HL-60 (cell line): Measurements from ENCODE around the gene CTF1.

Source experiments
- GABPA ChIP-seq: IDR thresholded peaks from 2 replicates; pipeline ENCODE4 v1.6.1; 2012; ENCODE audit warnings: low read depth
- POLR2AphosphoS5 ChIP-seq: IDR thresholded peaks from 2 replicates; pipeline ENCODE4 v1.6.1; 2012; ENCODE audit warnings: low read depth
- SPI1 ChIP-seq: IDR thresholded peaks from 2 replicates; pipeline ENCODE4 v1.6.1; 2012; ENCODE audit warnings: low read depth, mild to moderate bottlenecking, borderline replicate concordance
- TF ChIP-seq, protein P1 (sequence below): IDR thresholded peaks from one replicate; pipeline ENCODE4 v1.5.1; 2011; ENCODE audit warnings: low read length, control low read depth, inconsistent platforms; ENCODE audit not compliant: insufficient read depth
- TF ChIP-seq, protein P2 (sequence below): IDR thresholded peaks from 2 replicates; pipeline ENCODE4 v1.6.1; 2012; ENCODE audit warnings: low read depth; ENCODE audit not compliant: insufficient replicate concordance

DNA sequence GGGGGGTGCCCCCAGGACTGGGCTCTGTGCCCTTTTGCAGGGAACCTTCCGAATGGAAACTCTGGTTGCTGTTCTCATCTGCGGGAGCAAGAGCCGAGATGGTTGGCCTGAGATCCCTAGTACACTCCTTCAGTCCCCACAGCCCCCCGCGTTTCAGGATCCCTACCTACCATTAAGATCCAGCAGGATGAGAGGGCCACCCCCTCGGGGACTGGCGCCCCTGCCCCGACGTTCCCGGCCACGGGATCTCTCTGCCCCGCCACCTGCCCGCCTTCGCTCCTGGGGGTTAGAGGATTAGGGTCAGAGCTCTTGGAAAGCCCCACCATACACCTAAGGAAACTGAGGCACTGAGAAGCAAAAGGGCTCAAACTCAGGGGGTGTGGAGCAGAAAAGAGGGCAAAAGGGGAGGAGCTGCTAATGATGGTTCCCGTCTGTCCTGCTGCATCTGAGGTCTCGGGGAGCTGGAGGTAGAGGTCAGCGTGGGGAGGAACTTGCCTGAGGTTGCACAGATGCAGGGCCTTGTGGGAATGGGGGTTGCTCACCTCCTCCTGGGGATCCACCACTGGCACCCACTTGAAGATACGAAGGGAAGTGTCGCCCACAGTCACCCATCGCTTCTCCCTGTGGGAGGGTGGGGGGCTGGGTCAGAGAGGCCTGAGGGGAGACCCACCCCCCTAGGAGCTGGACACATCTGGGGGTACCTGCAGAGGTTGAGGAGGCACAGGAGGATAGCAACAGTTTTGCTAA is 3.6 kb upstream of the CTF1 start:
- TF ChIP-seq, protein P1, sequence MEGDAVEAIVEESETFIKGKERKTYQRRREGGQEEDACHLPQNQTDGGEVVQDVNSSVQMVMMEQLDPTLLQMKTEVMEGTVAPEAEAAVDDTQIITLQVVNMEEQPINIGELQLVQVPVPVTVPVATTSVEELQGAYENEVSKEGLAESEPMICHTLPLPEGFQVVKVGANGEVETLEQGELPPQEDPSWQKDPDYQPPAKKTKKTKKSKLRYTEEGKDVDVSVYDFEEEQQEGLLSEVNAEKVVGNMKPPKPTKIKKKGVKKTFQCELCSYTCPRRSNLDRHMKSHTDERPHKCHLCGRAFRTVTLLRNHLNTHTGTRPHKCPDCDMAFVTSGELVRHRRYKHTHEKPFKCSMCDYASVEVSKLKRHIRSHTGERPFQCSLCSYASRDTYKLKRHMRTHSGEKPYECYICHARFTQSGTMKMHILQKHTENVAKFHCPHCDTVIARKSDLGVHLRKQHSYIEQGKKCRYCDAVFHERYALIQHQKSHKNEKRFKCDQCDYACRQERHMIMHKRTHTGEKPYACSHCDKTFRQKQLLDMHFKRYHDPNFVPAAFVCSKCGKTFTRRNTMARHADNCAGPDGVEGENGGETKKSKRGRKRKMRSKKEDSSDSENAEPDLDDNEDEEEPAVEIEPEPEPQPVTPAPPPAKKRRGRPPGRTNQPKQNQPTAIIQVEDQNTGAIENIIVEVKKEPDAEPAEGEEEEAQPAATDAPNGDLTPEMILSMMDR: no peak
- TF ChIP-seq POLR2AphosphoS5 (no peak), SPI1 (no peak), GABPA (no peak)
- TF ChIP-seq, protein P2, sequence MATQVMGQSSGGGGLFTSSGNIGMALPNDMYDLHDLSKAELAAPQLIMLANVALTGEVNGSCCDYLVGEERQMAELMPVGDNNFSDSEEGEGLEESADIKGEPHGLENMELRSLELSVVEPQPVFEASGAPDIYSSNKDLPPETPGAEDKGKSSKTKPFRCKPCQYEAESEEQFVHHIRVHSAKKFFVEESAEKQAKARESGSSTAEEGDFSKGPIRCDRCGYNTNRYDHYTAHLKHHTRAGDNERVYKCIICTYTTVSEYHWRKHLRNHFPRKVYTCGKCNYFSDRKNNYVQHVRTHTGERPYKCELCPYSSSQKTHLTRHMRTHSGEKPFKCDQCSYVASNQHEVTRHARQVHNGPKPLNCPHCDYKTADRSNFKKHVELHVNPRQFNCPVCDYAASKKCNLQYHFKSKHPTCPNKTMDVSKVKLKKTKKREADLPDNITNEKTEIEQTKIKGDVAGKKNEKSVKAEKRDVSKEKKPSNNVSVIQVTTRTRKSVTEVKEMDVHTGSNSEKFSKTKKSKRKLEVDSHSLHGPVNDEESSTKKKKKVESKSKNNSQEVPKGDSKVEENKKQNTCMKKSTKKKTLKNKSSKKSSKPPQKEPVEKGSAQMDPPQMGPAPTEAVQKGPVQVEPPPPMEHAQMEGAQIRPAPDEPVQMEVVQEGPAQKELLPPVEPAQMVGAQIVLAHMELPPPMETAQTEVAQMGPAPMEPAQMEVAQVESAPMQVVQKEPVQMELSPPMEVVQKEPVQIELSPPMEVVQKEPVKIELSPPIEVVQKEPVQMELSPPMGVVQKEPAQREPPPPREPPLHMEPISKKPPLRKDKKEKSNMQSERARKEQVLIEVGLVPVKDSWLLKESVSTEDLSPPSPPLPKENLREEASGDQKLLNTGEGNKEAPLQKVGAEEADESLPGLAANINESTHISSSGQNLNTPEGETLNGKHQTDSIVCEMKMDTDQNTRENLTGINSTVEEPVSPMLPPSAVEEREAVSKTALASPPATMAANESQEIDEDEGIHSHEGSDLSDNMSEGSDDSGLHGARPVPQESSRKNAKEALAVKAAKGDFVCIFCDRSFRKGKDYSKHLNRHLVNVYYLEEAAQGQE: no peak
